SK-N-SH treated with all-trans-retinoic acid at 6 μM for 48 hours (cell line): ENCODE data around the gene CALB2.

ENCODE experiments used
- ATAC-seq: fragments of 200-7000 bp; cut with Tn5 transposase; 3 replicates; pipeline ENCODE4 v1.9.1; 2020; ENCODE audit warnings: mild to moderate bottlenecking, moderate library complexity
- ARNTL ChIP-seq: fragments of 450-650 bp; formaldehyde crosslinking; IDR thresholded peaks from 2 replicates; pipeline ENCODE4 v1.5.0; 2020; ENCODE audit warnings: low read depth, mild to moderate bottlenecking, moderate library complexity, borderline replicate concordance
- BACH2 ChIP-seq: fragments of 250-450 bp; sonication (Bioruptor Pico); IDR thresholded peaks from 2 replicates; pipeline ENCODE4 v1.9.0; 2021; ENCODE audit warnings: mild to moderate bottlenecking, borderline replicate concordance
- CSDC2 ChIP-seq: fragments of 250-450 bp; sonication (Bioruptor Pico); IDR thresholded peaks from 2 replicates; pipeline ENCODE4 v1.5.0; 2020; ENCODE audit warnings: mild to moderate bottlenecking, moderate library complexity
- ESRRG ChIP-seq: fragments of 250-450 bp; sonication (Bioruptor Pico); IDR thresholded peaks from 2 replicates; pipeline ENCODE4 v1.6.1; 2021; ENCODE audit warnings: mild to moderate bottlenecking
- GLIS3 ChIP-seq: fragments of 250-450 bp; sonication (Bioruptor Pico); IDR thresholded peaks from 2 replicates; pipeline ENCODE4 v1.5.0; 2020; ENCODE audit warnings: mild to moderate bottlenecking, moderate library complexity
- ISL1 ChIP-seq: fragments of 250-450 bp; sonication (Bioruptor Pico); IDR thresholded peaks from 2 replicates; pipeline ENCODE4 v2.1.2; 2022; ENCODE audit warnings: mild to moderate bottlenecking, moderate library complexity
- PPARA ChIP-seq: fragments of 250-450 bp; sonication (Bioruptor Pico); IDR thresholded peaks from 2 replicates; pipeline ENCODE4 v1.5.0; 2020; ENCODE audit warnings: mild to moderate bottlenecking, borderline replicate concordance
- RARB ChIP-seq: fragments of 250-450 bp; sonication (Bioruptor Pico); IDR thresholded peaks from 2 replicates; pipeline ENCODE4 v1.8.0; 2021; ENCODE audit warnings: mild to moderate bottlenecking, moderate library complexity
- SNAI2 ChIP-seq: fragments of 250-450 bp; sonication (Bioruptor Pico); IDR thresholded peaks from 2 replicates; pipeline ENCODE4 v1.5.0; 2020; ENCODE audit warnings: mild to moderate bottlenecking, moderate library complexity
- TOX ChIP-seq: fragments of 250-450 bp; sonication (Bioruptor Pico); IDR thresholded peaks from 2 replicates; pipeline ENCODE4 v1.8.0; 2021; ENCODE audit warnings: mild to moderate bottlenecking, moderate library complexity, borderline replicate concordance
- ZC3H10 ChIP-seq: fragments of 250-450 bp; sonication (Bioruptor Pico); IDR thresholded peaks from 2 replicates; pipeline ENCODE4 v1.5.1; 2021; ENCODE audit warnings: mild to moderate bottlenecking, moderate library complexity
- ZFP30 ChIP-seq: fragments of 450-650 bp; formaldehyde crosslinking; IDR thresholded peaks from 2 replicates; pipeline ENCODE4 v1.5.0; 2022; ENCODE audit warnings: mild to moderate bottlenecking, moderate library complexity
- ZNF565 ChIP-seq: fragments of 450-650 bp; formaldehyde crosslinking; conservative IDR thresholded peaks from 2 replicates; pipeline ENCODE4 v1.5.0; 2020; ENCODE audit warnings: low read depth, mild to moderate bottlenecking, moderate library complexity
- ZNF70 ChIP-seq: fragments of 450-650 bp; formaldehyde crosslinking; IDR thresholded peaks from 2 replicates; pipeline ENCODE4 v1.5.0; 2020; ENCODE audit warnings: mild to moderate bottlenecking, moderate library complexity
- ZNF8 ChIP-seq: fragments of 450-650 bp; formaldehyde crosslinking; IDR thresholded peaks from 2 replicates; pipeline ENCODE4 v1.5.0; 2020; ENCODE audit warnings: mild to moderate bottlenecking, moderate library complexity
- TF ChIP-seq, protein P1 (sequence below): fragments of 250-450 bp; sonication (Bioruptor Pico); IDR thresholded peaks from 2 replicates; pipeline ENCODE4 v1.5.1; 2021; ENCODE audit warnings: mild to moderate bottlenecking, moderate library complexity
- TF ChIP-seq, protein P2 (sequence below): fragments of 250-450 bp; sonication (Bioruptor Pico); IDR thresholded peaks from 2 replicates; pipeline ENCODE4 v1.8.0; 2021; ENCODE audit warnings: low read depth, mild to moderate bottlenecking, moderate library complexity, borderline replicate concordance
- TF ChIP-seq, protein P3 (sequence below): fragments of 250-450 bp; sonication (Bioruptor Pico); IDR thresholded peaks from 2 replicates; pipeline ENCODE4 v1.8.0; 2020; ENCODE audit warnings: mild to moderate bottlenecking, moderate library complexity, borderline replicate concordance
- TF ChIP-seq, protein P4 (sequence below): fragments of 250-450 bp; sonication (Bioruptor Pico); IDR thresholded peaks from 2 replicates; pipeline ENCODE4 v1.5.1; 2020; ENCODE audit warnings: low read depth, mild to moderate bottlenecking, moderate library complexity

CALB2 gene

DNA sequence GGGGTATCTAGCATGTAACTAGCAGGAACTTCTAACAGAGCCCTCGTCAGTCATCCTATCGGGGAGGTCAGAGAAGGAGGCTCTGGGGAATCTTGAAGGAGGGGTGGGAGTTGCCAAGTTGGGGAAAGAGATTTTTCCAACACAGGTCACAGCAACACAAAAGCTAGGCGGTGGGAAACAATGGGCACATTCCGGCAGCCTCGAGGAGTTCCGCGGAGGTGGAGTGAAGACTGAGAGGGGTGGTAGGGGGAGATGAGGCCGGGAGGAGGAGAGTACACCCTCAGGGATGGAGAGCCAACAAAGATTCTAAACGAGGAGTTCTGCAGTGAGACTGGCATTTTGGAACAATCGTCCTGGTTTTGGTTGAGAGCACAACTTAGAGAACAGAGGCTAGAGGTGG lies 13.5 kb upstream of the CALB2 start:
- ATAC-seq: no peak
- TF ChIP-seq, protein P1, sequence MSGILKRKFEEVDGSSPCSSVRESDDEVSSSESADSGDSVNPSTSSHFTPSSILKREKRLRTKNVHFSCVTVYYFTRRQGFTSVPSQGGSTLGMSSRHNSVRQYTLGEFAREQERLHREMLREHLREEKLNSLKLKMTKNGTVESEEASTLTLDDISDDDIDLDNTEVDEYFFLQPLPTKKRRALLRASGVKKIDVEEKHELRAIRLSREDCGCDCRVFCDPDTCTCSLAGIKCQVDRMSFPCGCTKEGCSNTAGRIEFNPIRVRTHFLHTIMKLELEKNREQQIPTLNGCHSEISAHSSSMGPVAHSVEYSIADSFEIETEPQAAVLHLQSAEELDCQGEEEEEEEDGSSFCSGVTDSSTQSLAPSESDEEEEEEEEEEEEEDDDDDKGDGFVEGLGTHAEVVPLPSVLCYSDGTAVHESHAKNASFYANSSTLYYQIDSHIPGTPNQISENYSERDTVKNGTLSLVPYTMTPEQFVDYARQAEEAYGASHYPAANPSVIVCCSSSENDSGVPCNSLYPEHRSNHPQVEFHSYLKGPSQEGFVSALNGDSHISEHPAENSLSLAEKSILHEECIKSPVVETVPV (CRISPR knock-in tag): no peak
- TF ChIP-seq ESRRG (CRISPR knock-in tag) (no peak), ZNF8 (CRISPR knock-in tag) (no peak), ARNTL (CRISPR knock-in tag) (no peak), ISL1 (CRISPR knock-in tag) (no peak), RARB (CRISPR knock-in tag) (no peak), CSDC2 (no peak), BACH2 (CRISPR knock-in tag) (no peak), ZNF70 (CRISPR knock-in tag) (no peak), SNAI2 (CRISPR knock-in tag) (no peak), ZC3H10 (CRISPR knock-in tag) (no peak), PPARA (no peak), TOX (CRISPR knock-in tag) (no peak), GLIS3 (no peak), ZNF565 (CRISPR knock-in tag) (no peak)
- TF ChIP-seq, protein P2, sequence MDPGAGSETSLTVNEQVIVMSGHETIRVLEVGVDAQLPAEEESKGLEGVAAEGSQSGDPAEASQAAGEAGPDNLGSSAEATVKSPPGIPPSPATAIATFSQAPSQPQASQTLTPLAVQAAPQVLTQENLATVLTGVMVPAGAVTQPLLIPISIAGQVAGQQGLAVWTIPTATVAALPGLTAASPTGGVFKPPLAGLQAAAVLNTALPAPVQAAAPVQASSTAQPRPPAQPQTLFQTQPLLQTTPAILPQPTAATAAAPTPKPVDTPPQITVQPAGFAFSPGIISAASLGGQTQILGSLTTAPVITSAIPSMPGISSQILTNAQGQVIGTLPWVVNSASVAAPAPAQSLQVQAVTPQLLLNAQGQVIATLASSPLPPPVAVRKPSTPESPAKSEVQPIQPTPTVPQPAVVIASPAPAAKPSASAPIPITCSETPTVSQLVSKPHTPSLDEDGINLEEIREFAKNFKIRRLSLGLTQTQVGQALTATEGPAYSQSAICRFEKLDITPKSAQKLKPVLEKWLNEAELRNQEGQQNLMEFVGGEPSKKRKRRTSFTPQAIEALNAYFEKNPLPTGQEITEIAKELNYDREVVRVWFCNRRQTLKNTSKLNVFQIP (CRISPR knock-in tag): no peak
- TF ChIP-seq, protein P3, sequence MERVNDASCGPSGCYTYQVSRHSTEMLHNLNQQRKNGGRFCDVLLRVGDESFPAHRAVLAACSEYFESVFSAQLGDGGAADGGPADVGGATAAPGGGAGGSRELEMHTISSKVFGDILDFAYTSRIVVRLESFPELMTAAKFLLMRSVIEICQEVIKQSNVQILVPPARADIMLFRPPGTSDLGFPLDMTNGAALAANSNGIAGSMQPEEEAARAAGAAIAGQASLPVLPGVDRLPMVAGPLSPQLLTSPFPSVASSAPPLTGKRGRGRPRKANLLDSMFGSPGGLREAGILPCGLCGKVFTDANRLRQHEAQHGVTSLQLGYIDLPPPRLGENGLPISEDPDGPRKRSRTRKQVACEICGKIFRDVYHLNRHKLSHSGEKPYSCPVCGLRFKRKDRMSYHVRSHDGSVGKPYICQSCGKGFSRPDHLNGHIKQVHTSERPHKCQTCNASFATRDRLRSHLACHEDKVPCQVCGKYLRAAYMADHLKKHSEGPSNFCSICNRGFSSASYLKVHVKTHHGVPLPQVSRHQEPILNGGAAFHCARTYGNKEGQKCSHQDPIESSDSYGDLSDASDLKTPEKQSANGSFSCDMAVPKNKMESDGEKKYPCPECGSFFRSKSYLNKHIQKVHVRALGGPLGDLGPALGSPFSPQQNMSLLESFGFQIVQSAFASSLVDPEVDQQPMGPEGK (CRISPR knock-in tag): no peak
- TF ChIP-seq, protein P4, sequence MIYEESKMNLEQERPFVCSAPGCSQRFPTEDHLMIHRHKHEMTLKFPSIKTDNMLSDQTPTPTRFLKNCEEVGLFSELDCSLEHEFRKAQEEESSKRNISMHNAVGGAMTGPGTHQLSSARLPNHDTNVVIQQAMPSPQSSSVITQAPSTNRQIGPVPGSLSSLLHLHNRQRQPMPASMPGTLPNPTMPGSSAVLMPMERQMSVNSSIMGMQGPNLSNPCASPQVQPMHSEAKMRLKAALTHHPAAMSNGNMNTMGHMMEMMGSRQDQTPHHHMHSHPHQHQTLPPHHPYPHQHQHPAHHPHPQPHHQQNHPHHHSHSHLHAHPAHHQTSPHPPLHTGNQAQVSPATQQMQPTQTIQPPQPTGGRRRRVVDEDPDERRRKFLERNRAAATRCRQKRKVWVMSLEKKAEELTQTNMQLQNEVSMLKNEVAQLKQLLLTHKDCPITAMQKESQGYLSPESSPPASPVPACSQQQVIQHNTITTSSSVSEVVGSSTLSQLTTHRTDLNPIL (CRISPR knock-in tag): no peak

DNA sequence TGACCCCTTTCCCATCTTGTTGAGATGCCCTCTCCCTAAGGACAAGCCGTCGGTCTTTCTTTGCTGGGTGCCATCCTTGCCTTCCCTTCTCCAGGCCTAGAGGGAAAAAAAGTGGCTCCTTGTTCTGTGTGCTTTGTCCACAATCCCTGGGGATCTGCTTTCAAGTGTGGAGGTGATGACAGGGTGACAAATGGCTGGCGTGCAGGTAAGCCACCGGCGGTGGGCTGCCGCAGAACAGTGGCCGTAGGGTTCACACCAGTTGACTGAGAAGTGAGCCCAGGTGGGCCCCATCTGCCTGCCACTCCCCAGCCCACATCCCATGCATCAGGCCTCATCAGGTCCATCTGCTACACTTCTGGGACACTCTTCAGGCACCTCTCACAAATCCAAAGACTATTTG lies 11.4 kb upstream of the CALB2 start:
- no peak for ATAC-seq
- TF ChIP-seq, protein P3 (CRISPR knock-in tag): no peak
- TF ChIP-seq ZNF70 (CRISPR knock-in tag) (no peak), ARNTL (CRISPR knock-in tag) (no peak), ZFP30 (CRISPR knock-in tag) (no peak), ZNF565 (CRISPR knock-in tag) (no peak), ZNF8 (CRISPR knock-in tag) (no peak), GLIS3 (no peak), RARB (CRISPR knock-in tag) (no peak)

DNA sequence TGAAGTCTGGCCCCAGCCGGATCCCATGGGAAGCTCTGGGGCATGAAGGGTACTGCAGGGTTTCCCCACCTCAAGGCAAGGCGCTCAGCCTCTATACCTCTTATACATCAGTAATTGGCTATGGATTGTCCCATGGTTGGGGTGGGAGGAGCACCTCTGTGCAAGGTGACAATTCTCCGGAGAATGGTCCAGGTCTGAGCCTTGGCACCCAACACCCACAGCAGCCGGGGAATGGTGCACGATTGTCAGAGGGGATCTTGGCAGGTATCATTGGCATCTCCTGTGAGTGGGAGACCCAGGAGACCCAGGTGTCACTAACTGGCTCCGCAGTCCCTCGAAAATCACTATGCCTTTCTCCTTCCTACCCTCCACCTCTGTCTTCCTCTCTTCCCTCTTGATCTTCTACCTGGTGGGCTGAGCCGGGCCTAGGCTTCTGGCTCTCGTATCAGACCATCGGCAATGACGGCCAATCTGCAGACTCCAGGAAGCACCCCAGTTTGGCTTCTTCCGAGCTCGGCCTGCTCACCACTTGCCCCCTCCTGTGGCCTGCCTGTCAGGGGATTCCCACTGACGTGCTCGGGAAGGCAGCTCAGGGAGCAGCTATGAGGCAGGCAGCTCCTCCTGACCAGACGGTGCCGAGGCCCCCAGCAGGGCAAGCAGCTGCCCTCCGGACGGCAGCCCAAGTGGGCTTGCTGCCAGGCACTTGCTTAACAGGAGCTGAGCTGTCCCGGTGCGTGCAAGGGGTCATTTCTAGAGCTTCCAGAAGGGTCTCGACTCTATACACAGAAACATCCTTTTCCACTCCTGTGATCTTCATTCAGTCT lies 10.0 kb upstream of the CALB2 start:
- TF ChIP-seq ZC3H10 (CRISPR knock-in tag) (no peak), ZNF70 (CRISPR knock-in tag) (no peak)
- TF ChIP-seq, protein P3 (CRISPR knock-in tag): no peak

More for the DNA sequence above, 10.0 kb upstream of the CALB2 start:
- ATAC-seq: no peak
